Peyer's patch (tissue), 4 donors: ENCODE data around the gene AARS2. TPM values are rescaled to one million over a fixed set of nuclear protein-coding genes. Genes with fewer than 3 reads are reported as not detected.

Experiments used
- DNase-seq, 3 donors: peaks; one replicate each; pipeline ENCODE4 v3.0.0-alpha.2; 2017 to 2019
- H3K27ac ChIP-seq, 4 donors: fragments of 200-600 bp; sonication (generic); one replicate each; pipeline ENCODE4 v1.5.1; 2016 to 2019
- H3K27me3 ChIP-seq, 2 donors: fragments of 200-600 bp; sonication (generic); one replicate each; pipeline ENCODE4 v1.5.1; 2019
- H3K36me3 ChIP-seq, 3 donors: fragments of 200-600 bp; sonication (generic); one replicate each; pipeline ENCODE4 v1.5.1; 2016 to 2019
- H3K4me1 ChIP-seq, 4 donors: fragments of 200-600 bp; sonication (generic); one replicate each; pipeline ENCODE4 v1.5.1; 2016 to 2019
- H3K4me3 ChIP-seq, 4 donors: fragments of 200-600 bp; sonication (generic); 1 replicate in 3 of 4; 2 replicates in 1 of 4; pipeline ENCODE4 v1.5.1; 2016 to 2019; ENCODE audit warnings: mild to moderate bottlenecking in 1 of 4
- H3K9me3 ChIP-seq, 4 donors: fragments of 200-600 bp; sonication (generic); one replicate each; pipeline ENCODE4 v1.5.1; 2016 to 2019; ENCODE audit warnings: mild to moderate bottlenecking in 1 of 4
- CTCF ChIP-seq, 6 experiments: fragments of 450-650 bp in 4 of 6; fragments of 200-600 bp in 2 of 6; sonication (generic) in 1 of 6; IDR thresholded peaks; one replicate each; pipeline ENCODE4 v1.5.1; 2017 to 2019; ENCODE audit warnings: antibody characterized with exemption in 6 of 6, mild to moderate bottlenecking in 3 of 6, moderate library complexity in 1 of 6
- POLR2A ChIP-seq, 2 donors: fragments of 450-650 bp; IDR thresholded peaks; one replicate each; pipeline ENCODE4 v1.5.1; 2017; ENCODE audit warnings: antibody characterized with exemption in 2 of 2, mild to moderate bottlenecking in 2 of 2, moderate library complexity in 2 of 2
- total RNA-seq, 4 donors: library from RNA; depleted of rRNA; stranded (reverse); fragments of >200 nt; gene quantifications; one replicate each; pipeline ENCODE4 v1.1.0, GENCODE V29; 2016

Gene AARS2
- total RNA-seq, 4 donors from 2014 or later = 31.5 to 54.7 (median 37.6) TPM

DNA sequence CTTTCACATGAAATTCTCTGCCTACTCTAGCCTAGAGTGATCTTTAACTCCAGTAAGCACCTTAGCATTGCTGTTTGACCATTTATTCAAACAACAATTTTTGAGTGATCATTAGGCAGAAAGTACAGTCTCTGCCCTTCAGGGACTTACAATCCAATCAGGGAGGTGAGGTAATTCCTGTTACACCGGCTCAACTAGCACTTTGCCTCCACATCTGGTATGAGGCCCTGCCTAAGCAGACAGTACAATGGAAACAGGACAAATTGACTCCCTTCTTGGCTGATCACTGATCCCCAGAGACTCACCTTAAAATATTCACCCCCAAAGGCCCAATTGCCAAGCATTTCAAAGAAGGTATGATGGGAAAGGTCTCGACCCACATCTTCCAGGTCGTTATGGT is 1.4 kb downstream of the AARS2 start:
- no peak for DNase-seq
- H3K27ac ChIP-seq = peak overlapping the region in 1 of 4 donors; percentile 61
- TF ChIP-seq CTCF (IDR thresholded peaks at IDR 0.05) = no peak
- TF ChIP-seq POLR2A (IDR thresholded peaks at IDR 0.05) = no peak
- H3K27me3 ChIP-seq = no peaks in the 10 kb centered on the region
- H3K36me3 ChIP-seq = peaks cover 0 to 47% (median 0%) of the 10 kb centered on the region in 3 donors
- H3K4me1 ChIP-seq = peaks cover 0 to 30% (median 0%) of the 10 kb centered on the region in 4 donors
- H3K9me3 ChIP-seq = no peaks in the 10 kb centered on the region
- peak overlapping the region in 2 of 4 donors; percentile 65 to 84 for H3K4me3 ChIP-seq

GRCh38 chr6:44311304-44311703 is 1.8 kb downstream of the AARS2 start:
- TF ChIP-seq CTCF (IDR thresholded peaks at IDR 0.05) (no peak), POLR2A (IDR thresholded peaks at IDR 0.05) (no peak)
- no peak for DNase-seq
- no peaks in the 10 kb centered on the region for H3K27me3 ChIP-seq
- no peaks in the 10 kb centered on the region for H3K9me3 ChIP-seq
- peaks cover 0 to 51% (median 0%) of the 10 kb centered on the region in 3 donors for H3K36me3 ChIP-seq
- peak overlapping the region in 2 of 4 donors; percentile 61 to 70 for H3K27ac ChIP-seq
- H3K4me3 ChIP-seq = no peak overlapping the region
- peaks cover 0 to 30% (median 0%) of the 10 kb centered on the region in 4 donors for H3K4me1 ChIP-seq

DNA sequence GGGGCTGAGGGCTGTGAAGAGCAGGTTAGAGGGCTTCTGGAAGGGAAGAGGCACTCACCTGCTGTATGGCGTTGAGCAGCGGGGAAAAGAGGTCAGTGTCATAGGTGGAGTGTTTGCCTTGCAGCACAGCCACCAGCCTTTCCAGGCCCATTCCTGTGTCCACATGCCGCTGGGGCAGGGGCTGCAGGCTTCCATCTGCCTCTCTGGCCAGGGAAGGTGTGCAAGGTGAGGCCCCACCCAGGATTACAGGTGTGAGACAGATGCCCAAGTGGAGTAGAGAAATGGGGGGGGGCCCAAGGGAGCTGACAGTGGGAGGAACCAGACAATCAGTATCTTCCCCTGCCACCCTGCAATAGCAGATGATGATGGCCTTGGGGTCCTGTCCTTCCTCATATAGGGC is 2.9 kb downstream of the AARS2 start:
- Histone ChIP-seq H3K4me1 (peaks cover 0 to 30% (median 0%) of the 10 kb centered on the region in 4 donors), H3K36me3 (peaks cover 0 to 62% (median 0%) of the 10 kb centered on the region in 3 donors), H3K9me3 (no peaks in the 10 kb centered on the region), H3K27me3 (no peaks in the 10 kb centered on the region), H3K27ac (peak overlapping the region in 3 of 4 donors; percentile 19 to 70 (median 61)), H3K4me3 (peak overlapping the region in 1 of 4 donors; percentile 6)
- TF ChIP-seq POLR2A (IDR thresholded peaks at IDR 0.05) (no peak), CTCF (IDR thresholded peaks at IDR 0.05) (no peak)
- peak in 1 of 3 donors; percentile 32 for DNase-seq

DNA sequence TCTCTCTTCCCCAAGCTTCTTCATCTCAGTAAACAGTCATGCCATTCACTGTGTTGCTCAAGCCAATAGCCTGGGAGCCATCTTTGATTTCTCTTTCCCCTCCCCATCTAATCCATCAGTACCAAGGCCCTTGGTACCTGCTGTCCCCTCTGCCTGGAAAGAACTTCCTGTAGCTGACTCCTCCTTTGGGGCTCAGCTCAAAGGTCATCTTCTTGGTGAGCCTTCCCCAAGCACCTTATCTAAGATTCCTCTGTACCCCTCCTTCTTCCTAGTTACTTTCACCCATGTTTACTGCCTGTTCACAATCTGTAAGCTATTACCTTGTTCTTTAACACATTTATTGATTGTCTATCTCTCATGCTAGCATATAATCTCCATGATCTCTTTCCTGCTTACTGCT is 3.5 kb downstream of the AARS2 start:
- DNase-seq = peak in 1 of 3 donors; percentile 70
- H3K36me3 ChIP-seq = peaks cover 0 to 68% (median 0%) of the 10 kb centered on the region in 3 donors

DNA sequence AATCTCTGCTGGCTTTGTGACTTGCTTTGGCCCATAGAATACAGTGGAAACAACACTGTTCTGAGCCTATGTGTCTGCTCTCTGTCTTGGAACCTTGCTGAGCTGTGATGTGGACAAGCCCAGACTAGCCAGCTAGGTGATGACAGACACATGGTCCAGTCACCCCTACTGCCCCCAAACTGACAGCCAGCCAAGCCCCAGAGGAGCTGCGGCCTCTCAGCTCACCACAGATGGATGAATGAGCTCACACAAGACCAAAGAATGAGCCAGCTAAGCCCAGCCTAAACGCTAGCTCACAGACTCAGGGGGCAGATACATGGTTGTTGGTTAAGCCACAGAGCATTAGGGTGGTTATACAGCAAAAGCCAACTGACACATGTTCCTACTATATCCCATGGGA is 4.1 kb downstream of the AARS2 start:
- Histone ChIP-seq H3K27ac (peak overlapping the region in 1 of 4 donors; percentile 1), H3K36me3 (peaks cover 0 to 73% (median 0%) of the 10 kb centered on the region in 3 donors)

More for the DNA sequence above, 3.5 kb downstream of the AARS2 start:
- Histone ChIP-seq H3K9me3 (no peaks in the 10 kb centered on the region), H3K27ac (peak overlapping the region in 2 of 4 donors; percentile 61 to 70), H3K4me1 (peaks cover 0 to 30% (median 0%) of the 10 kb centered on the region in 4 donors), H3K4me3 (no peak overlapping the region), H3K27me3 (no peaks in the 10 kb centered on the region)
- TF ChIP-seq CTCF (IDR thresholded peaks at IDR 0.05) (no peak), POLR2A (IDR thresholded peaks at IDR 0.05) (no peak)

More for the DNA sequence above, 4.1 kb downstream of the AARS2 start:
- DNase-seq = no peak
- H3K4me1 ChIP-seq = peaks cover 0 to 30% (median 0%) of the 10 kb centered on the region in 4 donors
- no peak overlapping the region for H3K4me3 ChIP-seq
- no peaks in the 10 kb centered on the region for H3K9me3 ChIP-seq
- TF ChIP-seq POLR2A (IDR thresholded peaks at IDR 0.05) = no peak
- no peak for TF ChIP-seq CTCF (IDR thresholded peaks at IDR 0.05)
- no peaks in the 10 kb centered on the region for H3K27me3 ChIP-seq
